Astrocyte of the cerebellum (primary cell): ENCODE measurements around the gene KNOP1.
"Not testable (repeated sequence)": the region's sequence is repeated elsewhere in the genome, so short reads cannot be mapped to it uniquely, and the experiment has no call there.

Experiments used
- DNase-seq: peaks from one replicate; pipeline ENCODE4 v3.0.0-alpha.2; 2011; ENCODE audit warnings: low read depth
- H3K4me3 ChIP-seq: 2 replicates; pipeline ENCODE4 v1.5.1; 2011; ENCODE audit warnings: mild to moderate bottlenecking, low read depth, low read length, moderate library complexity
- CTCF ChIP-seq: IDR thresholded peaks from 2 replicates; pipeline ENCODE4 v1.5.1; 2012; ENCODE audit warnings: low read length, low read depth, moderate library complexity, mild to moderate bottlenecking; ENCODE audit errors: missing control alignments
- in situ Hi-C: cut with HindIII; loops from 2 replicates; pipeline ENCODE4 v1.10.0; 2017; ENCODE audit warnings: low sequenced_read_pairs

KNOP1 gene

DNA sequence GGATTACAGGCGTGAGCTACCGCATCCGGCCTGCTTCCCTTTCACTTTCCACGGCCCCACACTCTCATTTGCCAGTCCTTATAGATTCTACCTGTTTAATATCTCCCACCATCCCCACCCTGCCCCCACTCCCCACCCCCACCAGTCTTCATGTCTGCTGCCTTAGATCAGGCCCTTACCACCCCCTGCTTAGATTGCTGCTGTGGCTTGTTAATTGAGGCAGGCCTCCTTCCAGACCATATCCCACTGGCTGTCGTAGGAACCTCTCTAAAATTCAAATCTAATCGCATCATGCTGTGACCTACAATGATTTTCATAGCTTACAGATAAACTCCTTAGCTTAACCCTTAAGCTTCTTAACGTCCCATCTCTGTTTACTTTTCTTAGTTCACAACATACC, 5.0 kb upstream of the KNOP1 start:
- in situ Hi-C loops = no loop called here
- no peak for TF ChIP-seq CTCF
- no peak overlapping the region for H3K4me3 ChIP-seq
- DNase-seq = no peak

DNA sequence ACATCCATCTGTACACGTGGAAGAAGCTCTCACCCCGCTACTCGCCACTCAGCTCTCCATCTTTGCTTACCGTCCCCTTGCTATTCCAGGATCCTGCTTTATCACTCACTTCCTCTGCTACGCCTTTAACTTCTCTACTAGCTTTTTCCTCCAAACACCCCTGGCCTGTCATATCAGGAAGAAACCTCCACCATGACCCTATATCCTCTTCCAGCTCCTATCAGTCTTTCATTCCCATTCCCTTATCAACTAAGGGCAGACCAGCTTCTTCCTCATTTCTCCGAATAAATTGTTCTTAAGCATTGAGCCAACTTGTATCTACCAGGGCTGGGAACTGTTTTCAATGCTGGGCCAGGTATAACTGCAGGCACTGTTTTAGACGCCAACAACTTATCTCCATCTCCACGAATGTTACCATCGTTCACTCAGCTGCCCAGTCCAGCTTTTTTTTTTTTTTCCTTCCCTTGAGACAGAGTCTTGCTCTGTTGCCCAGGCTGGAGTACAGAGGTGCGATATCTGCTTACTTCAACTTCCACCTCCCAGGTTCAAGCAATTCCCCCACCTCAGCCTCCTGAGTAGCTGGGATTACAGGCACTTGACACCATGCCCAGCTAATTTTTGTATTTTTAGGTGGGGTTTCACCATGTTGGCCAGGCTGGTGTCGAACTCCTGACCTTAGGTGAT, 4.4 kb upstream of the KNOP1 start:
- no peak overlapping the region for H3K4me3 ChIP-seq
- in situ Hi-C loops = no loop called here
- no peak for TF ChIP-seq CTCF
- DNase-seq = no peak

DNA sequence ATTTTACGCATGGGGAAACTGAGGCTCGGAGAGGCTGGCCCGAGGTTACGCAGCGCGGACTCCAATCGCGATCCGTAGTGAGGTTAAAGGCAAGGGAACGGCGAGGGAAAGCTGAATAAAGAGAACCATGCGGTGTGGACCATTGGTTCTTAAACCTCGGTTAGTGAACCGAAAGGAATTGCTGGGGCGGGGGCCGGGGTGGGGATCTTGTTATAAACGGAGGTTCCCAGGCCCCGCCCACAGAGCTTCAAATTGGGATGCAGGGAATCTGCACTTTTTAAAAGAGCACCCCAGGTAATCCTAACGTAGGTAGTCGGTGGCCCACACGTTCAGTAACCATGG, 568 bp upstream of the KNOP1 start:
- in situ Hi-C loops = no loop called here
- no peak for DNase-seq
- TF ChIP-seq CTCF = no peak
- peak overlapping the region; percentile 68 for H3K4me3 ChIP-seq

GRCh38 chr16:19717314-19717713, 713 bp downstream of the KNOP1 start:
- no peak for TF ChIP-seq CTCF
- in situ Hi-C loops = no loop called here
- no peak for DNase-seq
- H3K4me3 ChIP-seq = peak overlapping the region; percentile 68

GRCh38 chr16:19716728-19717127, 1.3 kb downstream of the KNOP1 start:
- peak overlapping the region; percentile 68 for H3K4me3 ChIP-seq
- DNase-seq, in situ Hi-C loops: not testable (repeated sequence)

GRCh38 chr16:19716183-19716582, 1.8 kb downstream of the KNOP1 start:
- in situ Hi-C loops = no loop called here
- TF ChIP-seq CTCF = no peak
- DNase-seq = no peak
- H3K4me3 ChIP-seq = no peak overlapping the region

DNA sequence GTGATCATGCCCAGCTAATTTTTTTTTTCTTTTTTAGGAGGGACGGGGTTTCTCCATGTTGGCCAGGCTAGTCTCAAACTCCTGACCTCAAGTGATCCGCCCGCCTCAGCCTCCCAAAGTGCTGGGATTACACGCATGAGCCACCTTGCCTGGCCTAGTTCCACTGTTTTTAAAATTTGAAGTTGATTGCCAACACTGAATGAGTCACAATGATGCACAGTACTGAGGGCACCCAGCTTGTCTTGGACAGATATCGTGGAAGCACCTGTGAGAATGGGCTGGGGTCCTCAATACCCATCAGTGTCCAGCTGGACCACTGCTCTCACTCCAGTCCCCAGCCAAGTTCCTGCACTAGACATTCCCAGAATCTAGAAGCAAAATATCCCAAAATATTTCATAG, 2.5 kb downstream of the KNOP1 start:
- DNase-seq = no peak
- in situ Hi-C loops = no loop called here
- no peak overlapping the region for H3K4me3 ChIP-seq
- TF ChIP-seq CTCF = no peak
